IPS DF 4.7 (cell line): Measurements from ENCODE around the gene ATP6V1A.

Experiments
- DNase-seq: peaks from one replicate; pipeline ENCODE4 v3.0.0-alpha.2; 2013; ENCODE audit warnings: low spot score; ENCODE audit errors: extremely low read depth

Gene ATP6V1A

DNA sequence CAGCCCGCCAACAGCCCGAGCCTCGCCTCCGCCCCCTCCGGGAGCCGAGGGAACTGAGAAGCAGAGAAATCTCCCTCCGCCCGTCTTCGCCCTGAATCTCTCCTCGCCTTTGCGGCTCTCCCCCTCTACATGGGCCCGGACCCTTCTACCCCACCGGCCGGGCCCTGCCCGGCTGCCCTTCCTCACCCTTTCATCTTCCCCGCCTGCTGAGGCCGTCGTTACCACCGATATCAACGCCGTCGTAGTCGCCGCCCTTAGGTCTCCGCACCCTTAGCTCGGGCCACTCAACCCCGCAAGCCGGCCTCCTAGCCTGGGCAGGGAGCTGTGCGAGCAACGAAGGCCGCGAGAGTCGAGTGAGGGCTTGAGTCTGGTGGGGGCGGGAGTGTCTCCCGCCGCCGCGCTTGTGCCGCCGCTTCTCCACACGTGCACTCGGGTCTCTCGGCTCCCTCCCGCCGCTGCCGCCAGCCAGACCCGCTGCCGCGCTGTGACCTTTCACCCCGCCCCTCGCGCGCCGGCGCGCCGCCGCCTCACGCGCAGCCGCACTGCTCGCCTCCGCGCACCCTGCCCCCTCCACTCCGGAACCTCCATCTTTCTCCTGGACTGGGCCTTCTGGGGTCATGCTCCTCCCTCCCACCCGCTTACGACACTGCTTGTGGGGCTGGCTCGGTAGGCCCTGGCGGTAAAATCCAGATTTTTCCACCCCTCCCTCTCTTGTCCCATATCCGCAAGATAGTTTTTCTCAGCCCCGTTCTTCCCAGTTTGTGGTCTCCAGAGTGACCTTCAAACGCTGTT is 883 bp upstream of the ATP6V1A start, which contains the start of gene NAA50:
TSS of gene NAA50 (minus strand) at position 494 of the 792 bp plus-strand sequence. CDS start at position 194, 300 bp downstream.
- no peak for DNase-seq

DNA sequence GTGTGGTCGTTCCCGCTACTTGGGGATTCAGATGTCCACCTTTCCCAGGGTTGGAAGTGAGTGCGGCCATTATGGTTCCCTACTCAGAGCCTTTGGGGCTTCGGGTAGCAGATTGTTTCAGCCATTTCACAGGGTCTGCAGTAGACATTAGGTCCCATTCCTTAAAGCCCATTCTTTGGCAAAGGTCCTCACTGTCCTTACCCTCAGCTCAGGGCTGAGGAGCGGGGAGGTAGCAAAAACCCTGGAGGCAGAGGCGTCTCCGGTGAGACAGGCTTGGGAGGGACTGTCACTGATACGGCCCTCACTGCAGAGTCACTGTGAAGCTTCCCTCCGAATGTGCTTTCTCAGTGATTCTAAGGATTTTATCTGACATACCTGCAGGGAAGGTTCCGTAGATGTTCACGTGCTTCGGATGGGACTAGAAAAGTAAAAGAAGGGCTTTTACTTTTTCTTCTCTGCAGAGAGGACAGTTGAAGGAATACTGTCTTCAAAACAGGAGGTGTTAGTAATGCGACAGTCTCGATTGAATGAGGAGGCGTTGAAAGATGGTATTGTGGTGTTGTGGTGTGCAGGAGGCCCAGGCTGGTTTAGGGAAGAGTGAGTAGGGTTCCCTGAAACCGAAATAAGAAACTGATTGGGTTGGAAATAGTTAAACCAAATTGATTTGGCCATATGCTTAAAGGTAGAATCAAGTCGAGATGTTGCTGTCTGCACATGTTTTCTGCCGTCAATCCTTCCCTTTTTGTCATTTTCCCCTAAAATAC is 630 bp downstream of the ATP6V1A start:
- no peak for DNase-seq

GRCh38 chr3:113751141-113751540 is 4.3 kb downstream of the ATP6V1A start:
- DNase-seq = no peak

DNA sequence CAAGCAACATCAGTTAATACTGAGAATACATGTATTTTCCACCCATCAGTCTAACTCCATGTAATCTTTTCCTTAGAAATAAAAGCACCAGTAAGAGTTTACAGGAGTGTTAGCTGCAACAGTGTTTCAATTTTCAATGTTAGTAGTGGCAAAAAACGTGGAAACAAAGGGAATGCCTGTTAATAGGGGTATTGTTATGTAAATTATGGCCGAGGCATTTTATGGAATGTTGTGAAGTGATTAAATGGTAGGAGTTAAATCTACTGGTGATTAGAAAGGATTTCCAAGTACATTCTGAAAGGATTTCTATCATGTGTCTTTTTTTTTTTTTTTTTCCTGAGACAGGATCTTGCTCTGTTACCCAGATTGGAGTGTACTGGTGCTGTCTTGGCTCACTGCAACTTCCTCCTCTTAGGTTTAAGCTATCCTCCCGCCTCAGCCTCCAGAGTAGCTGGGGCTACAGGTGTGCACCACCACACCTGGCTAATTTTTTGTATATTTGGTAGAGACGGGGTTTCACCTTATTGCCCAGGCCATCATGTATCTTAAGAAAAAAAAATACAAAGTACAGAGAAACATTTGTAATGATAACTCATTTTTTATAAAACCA is 6.6 kb downstream of the ATP6V1A start:
- no peak for DNase-seq

DNA sequence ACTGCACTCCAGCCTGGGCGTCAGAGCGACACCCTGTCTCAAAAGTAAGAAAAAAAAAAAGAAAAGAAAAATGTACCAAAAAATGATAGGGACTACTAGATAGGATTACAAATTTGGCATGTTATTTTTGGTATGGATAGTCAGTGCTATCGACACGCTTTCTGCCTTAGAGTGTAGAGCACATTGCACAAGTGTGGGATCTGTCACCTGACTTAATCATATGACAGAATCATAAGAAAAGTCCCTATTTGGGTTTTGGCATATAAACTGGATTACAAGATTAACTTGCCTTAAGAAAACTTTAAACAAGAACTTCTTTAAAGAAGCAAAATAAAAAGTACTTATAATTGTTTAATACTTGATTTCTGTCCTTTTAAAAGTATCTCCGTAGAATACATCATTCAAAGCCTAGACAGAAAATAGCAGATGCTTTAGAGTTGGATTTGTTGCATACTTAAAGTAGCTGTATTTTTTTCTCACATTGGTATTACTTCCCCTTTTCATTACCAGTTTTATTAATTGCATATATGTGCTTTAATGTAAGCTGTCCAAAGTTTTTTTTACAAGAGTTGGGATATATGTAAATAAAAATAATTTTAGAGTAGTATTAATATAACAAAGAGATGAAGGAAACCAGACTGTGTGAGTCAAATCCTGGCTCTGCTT is 7.8 kb downstream of the ATP6V1A start:
- DNase-seq = no peak

DNA sequence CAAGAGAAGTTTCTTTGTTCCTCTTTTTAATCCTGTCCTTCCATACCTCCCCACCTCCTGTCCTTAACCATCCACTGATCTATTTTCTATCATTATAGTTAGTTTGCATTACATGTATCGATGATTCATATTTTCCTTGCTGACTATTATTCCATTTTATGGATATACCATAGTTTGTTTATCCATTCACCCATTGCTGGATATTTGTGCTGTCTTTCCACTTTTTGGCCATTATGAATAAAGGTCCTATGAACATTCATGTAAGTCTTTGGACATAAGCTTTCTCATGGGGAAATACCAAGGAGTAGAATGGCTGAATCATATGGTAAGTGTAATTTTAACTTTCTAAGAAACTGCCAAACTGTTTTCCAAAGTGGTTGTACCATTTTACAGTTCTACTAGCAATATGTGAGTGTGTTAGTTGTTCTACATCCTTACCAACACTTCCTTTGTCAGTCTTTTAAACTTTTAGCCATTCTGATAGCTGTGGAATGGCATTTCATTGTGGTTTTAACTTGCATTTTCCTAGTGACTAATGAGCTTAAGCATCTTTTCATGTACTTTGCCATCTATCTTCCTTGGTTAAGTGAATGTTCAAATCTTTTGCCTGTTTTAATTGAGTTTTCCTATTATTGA is 11.7 kb downstream of the ATP6V1A start:
- DNase-seq = no peak

GRCh38 chr3:113764698-113765097 is 17.9 kb downstream of the ATP6V1A start:
- DNase-seq = no peak

DNA sequence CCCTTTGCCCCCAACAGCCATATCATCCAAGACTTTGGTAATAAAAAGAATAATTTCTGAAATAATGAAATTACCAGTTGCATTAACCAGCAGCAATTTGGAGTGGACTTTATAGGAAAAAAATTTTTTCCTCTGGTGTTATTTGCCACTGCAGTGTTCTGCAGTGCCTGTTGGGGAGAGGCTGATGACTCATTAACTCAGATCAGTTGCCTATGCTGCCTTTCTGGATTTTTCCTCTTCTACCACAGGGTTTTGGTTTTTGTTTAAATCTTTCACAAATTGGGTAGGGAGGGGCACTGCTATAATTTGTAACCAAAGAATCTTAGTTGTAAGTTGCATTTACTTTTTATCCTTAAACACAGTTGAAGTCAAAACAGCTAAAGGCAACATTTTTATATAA is 22.7 kb downstream of the ATP6V1A start:
- DNase-seq = no peak

GRCh38 chr3:113771993-113772392 is 25.2 kb downstream of the ATP6V1A start:
- DNase-seq = no peak

- no peak for DNase-seq
Measured at GRCh38 chr3:113773381-113773780, 26.5 kb downstream of the ATP6V1A start.

GRCh38 chr3:113775516-113775915 is 28.7 kb downstream of the ATP6V1A start:
- no peak for DNase-seq

- no peak for DNase-seq
Measured at GRCh38 chr3:113776564-113776963, 29.7 kb downstream of the ATP6V1A start.

GRCh38 chr3:113783463-113783862 is 36.6 kb downstream of the ATP6V1A start:
- DNase-seq = no peak

GRCh38 chr3:113783980-113784379 is 37.1 kb downstream of the ATP6V1A start:
- peak; percentile 19 for DNase-seq

DNA sequence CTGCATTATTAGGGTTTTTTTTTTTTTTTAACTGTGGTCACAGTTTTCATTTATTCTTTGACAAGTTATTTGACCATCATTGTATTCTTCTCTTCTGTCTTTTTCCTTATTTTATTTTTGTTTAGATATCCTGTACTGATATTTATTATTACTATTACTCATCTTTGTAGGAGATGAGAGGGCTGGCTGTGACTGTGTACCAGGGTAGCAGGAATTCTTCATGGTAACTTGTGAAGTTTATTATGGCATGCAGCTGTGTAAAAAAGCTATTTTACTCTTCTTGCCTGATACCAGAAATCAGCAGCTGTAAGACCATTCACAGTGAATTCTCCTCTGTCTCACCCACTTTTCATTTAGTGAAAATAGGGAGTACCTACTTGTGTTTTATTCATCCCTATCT is 44.5 kb downstream of the ATP6V1A start:
- DNase-seq = no peak

- no peak for DNase-seq
Measured at GRCh38 chr3:113794526-113794925, 47.7 kb downstream of the ATP6V1A start.

- no peak for DNase-seq
Measured at GRCh38 chr3:113795693-113796092, 48.9 kb downstream of the ATP6V1A start.

- no peak for DNase-seq
Measured at GRCh38 chr3:113802795-113803455, 56.1 kb downstream of the ATP6V1A start.

GRCh38 chr3:113804661-113805060 is 57.8 kb downstream of the ATP6V1A start:
- DNase-seq = no peak

GRCh38 chr3:113805249-113805648 is 58.4 kb downstream of the ATP6V1A start:
- DNase-seq = no peak

DNA sequence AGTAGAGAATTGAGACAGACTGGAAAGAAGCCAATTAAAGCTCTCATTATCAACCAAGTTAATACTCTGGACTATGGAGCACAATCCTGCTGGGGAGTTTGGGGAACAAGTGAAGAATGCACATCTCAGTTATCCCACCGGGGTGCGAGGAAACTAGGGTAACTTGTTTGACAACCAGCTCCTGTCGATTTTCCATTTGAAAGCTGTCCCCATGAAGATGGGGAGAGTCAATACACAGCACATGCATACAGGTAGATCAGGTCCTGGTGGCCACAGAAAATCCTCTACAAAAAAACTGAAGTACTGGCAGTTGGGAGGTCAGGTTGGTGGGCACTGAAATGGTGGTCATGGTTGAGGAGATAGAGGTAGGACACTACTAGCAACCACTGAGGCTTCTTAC is 66.0 kb downstream of the ATP6V1A start:
- no peak for DNase-seq
